GM19438 (cell line): Measurements from ENCODE around the gene PCDHA1.

ENCODE experiments used
- ATAC-seq: cut with Tn5 transposase; IDR thresholded peaks from one replicate; pipeline ENCODE4 v1.9.1; 2021; ENCODE audit warnings: low read depth; ENCODE audit not compliant: unreplicated experiment

Gene PCDHA1

DNA sequence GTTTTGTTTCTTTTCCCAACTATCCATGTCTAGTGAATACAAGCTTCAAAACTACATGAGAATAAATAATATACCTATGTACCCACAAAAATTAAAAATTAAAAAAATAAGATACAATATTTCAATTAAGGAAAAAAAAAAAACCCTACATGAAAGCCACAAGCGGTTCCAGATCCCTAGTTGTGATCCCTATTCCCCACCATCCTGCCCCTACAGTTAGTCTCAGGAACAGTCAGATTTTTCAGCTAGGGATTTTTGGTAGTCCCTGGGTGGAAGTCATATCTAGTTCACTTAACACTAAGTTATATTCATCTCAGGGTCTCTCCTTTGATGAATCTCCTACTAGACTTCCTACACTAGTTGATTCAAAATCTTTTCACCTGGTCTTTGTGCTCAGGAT is 246.7 kb downstream of the PCDHA1 start:
- ATAC-seq = no peak

DNA sequence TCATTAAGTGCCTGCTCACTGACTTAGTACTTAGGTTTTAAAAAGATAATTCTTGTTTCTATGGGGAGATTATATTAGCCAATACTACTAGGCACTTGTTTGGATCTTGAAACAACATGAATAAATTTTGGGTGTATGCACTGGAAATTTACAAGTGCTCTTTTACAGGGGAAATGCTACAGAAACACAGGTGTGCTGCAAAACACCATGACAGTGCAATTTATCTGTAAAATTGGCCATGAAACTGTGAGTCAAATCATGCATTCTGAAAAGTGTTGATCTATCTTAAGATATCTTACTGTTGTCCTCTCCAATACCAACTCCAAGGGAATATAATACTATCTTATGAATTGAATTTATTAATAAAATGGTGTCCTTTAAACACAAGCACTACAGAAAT is 253.1 kb downstream of the PCDHA1 start:
- no peak for ATAC-seq

DNA sequence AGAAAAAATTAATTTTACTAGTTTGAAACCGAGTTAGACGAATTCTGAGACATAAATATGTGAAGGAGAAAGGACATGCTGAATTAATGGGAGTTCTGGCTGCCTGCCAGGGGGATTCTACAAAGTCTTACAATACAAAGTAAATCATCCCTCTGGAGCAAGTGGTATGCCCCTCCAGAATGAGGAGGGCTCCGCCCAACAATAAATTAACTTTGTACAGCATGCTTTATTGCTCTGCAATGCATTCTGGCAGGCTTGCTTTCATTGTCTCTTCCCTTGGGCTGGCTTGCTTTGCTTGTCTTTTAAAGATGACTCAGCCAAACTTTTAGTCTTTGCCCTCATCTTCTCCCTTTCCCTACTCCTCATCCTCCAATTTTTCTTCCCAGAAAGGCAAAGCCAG is 253.6 kb downstream of the PCDHA1 start:
- ATAC-seq = no peak

DNA sequence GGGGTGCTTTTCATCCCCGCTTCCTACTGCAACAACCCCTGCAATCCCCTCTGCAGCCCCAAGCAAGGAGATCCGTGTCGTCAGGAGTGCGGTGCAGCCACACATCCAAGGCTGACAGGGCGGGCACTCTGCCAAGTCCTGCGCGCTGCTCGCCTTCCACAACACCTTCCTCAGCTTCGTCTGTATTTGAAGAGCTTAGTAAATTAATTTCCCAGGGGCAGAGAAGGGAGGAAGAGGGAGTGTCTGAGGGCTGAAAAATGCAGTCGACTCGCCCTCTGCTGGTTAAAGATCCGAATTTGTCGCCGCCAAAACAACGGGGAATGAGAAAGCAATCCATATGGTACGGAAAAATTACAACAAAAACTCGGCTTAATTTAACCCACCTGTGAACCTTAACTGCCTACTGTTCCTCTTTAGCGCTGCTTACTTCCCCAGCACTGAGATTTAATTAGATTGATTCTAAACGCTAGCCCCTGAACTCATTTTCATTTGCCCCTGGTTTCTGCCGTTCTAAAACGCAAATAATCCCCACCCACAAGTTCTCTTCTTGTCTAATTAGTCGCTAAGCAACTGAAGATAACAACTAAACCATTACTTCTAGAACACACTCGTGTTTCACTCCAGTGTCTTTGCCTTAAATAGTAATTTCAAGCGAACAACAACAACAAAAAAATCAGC is 254.3 kb downstream of the PCDHA1 start:
- ATAC-seq = no peak

DNA sequence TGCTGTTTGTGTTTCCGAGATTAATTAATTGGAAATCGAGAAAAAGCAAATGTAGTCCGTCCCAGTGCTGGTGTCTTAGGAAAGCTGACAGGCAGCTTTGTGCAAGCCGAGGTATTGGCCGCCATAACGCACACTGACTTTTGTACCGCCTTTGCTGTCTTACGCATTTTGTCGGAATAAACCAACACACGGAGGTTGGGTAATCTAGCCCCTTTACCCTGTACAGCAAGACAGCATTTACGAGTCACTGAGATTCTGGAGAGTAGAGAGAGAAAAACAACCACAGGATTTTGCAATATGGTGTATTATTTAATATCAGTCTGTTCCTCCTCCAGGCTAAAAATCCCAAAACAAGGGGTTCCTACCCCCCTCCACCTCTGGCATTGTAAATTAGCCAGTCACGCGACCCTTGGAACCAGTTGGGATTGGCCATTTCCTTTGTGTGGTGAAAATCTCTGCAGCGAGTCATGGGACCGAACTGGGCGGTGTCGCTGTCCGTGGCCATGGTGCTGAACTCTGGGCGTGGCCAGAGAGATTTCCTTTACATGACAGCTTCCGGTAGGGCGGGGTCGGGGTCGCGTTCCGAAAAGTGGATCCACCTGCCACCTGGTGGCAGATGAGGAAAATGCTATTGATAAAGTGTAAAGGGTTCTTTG is 255.0 kb downstream of the PCDHA1 start:
- ATAC-seq = no peak

DNA sequence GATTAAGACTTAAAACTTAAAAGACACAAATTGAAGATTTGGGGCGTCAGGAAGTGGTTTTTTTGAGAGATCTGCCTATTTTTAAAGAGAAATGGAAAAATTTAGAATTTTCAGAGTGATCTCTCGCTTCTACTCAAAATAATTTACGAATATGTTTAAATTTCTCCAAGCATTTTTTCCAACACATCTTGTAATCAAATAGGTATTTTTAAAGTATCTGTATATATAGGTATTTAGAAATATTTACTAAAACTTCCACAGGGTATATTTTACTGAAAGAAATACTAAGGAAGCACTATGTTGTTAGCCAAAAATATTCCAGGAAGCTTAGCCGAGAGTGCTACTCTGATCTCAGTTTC is 255.5 kb downstream of the PCDHA1 start:
- no peak for ATAC-seq

DNA sequence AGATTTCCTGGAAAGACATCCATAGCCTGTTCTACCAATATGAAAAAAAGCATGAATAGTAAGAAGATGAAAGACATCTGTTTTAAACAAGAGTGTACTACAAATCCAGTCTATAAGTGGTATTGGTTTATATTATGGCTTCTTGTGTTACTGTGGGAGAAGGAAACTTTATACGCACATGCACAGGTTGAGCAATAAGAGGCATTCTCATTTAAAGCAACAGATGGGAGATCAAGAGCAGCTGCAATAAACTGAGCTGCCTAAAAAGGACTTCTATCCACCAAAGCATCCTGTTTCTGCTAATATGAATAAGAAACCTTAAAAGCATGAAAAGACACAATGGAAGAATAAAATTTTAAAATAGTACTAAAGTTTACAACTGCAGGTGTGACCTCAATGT is 256.6 kb downstream of the PCDHA1 start:
- no peak for ATAC-seq

DNA sequence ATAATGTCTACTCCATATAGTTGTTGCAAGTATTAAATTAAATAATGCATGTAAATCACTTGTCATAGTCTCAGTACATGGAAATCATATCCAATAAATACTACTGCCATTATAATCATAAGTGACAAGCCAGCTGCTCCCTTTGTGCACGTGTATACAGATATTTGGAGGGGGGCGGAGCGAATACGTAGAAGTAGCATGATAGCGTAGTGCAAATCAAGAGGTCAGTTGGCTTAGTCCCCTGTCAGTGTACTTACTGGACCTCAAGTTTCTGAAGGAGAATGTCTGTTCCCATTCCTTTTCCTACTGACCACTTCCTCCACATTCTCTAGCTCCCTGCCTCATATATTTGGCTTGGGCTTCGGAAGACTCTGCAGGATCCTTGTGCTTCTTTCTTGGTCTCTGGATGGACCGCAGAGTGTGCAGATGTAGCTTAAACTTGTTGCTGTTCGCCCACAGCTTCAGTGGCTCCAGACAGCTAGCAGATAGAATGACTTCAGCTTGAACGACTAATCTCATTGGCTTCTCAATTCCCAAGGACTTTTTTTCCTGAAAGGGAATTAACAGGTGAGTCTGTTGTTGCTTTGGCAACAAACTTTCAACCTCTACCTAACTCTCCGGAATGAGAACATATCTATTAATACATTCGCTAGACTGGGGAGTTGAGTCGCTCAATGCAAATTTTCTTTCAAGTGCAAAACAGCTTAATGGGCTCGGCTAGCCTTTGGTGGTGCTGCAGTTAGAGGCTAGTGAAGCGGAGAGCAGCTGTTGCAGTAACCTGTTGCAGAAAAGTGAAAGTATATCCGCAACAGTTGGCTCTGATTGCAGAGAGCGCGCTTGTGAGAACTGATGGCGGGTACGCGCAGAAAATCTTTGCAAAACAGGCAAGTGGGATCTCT is 264.9 kb downstream of the PCDHA1 start, which contains the start of gene PCDHB1:
Gene PCDHB1 (plus strand): TSS at position 753 of the 899 bp plus-strand sequence. CDS start 97 bp downstream, at position 850.
- no peak for ATAC-seq

DNA sequence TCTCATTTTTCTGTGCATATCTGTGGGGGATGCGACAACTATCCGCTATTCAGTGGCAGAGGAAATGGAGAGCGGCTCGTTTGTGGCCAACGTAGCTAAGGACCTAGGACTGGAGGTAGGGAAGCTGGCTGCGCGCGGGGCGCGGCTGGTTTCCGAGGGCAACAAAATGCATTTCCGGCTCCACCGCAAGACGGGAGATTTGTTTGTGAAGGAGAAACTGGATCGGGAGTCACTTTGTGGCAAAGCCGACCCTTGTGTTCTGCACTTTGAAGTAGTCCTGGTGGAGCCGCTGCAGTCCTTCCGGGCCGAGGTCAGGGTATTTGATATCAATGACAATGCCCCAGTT is 265.6 kb downstream of the PCDHA1 start:
- ATAC-seq = no peak
